GM12878 (cell line): Measurements from ENCODE around the gene ADAM29. TPM values are rescaled to one million over a fixed set of nuclear protein-coding genes. Genes with fewer than 3 reads are reported as not detected.

Experiments
- ATAC-seq: fragments of 200-7000 bp; cut with Tn5 transposase; 3 replicates; pipeline ENCODE4 v1.9.1; 2020; ENCODE audit warnings: mild to moderate bottlenecking, moderate library complexity
- BruUV-seq: library from RNA; stranded (reverse); fragments of 400-500 nt; replicated peaks from 2 replicates; lab custom pipeline; 2021; lab: Mats Ljungman, UMichigan
- CTCF ChIA-PET: fragments of 300-600 bp; sonication (Branson Sonifier 250); formaldehyde crosslinking; extraction: SDS; loops from one replicate; lab custom pipeline; 2021; ENCODE audit warnings: inconsistent platforms; lab: Yijun Ruan, JAX
- POLR2A ChIA-PET: fragments of 350-600 bp; formaldehyde crosslinking; extraction: SDS; loops from one replicate; lab custom pipeline; 2021; ENCODE audit warnings: inconsistent platforms; lab: Charles Lee
- RAD21 ChIA-PET: fragments of 300-600 bp; sonication (Branson Sonifier 250); formaldehyde crosslinking; loops from one replicate; lab custom pipeline; 2023; ENCODE audit warnings: antibody characterized with exemption; ENCODE audit not compliant: unreplicated experiment; lab: Charles Lee
- SMC1A ChIA-PET: fragments of 300-600 bp; sonication (Branson Sonifier 250); formaldehyde crosslinking; loops from one replicate; lab custom pipeline; 2023; ENCODE audit not compliant: unreplicated experiment, uncharacterized antibody; lab: Charles Lee
- DNase-seq: peaks from one replicate; pipeline ENCODE4 v3.0.0-alpha.2; 2011; ENCODE audit warnings: low read depth, low spot score
- FAIRE-seq: peaks from 3 replicates; lab custom pipeline; 2011; peaks lifted over from hg19 to GRCh38; lab: Jason Lieb, UNC
- H2AFZ ChIP-seq: 2 replicates; pipeline ENCODE4 v1.6.0; 2011; ENCODE audit warnings: low read depth, low read length, control low read depth; ENCODE audit not compliant: control insufficient read depth
- H3K27ac ChIP-seq: 2 replicates; pipeline ENCODE4 v1.5.1; 2011; ENCODE audit warnings: control low read depth; ENCODE audit not compliant: control insufficient read depth, insufficient read depth
- H3K27me3 ChIP-seq, 2 experiments: replicated peaks in 1 of 2; 2 replicates each; pipeline versions ENCODE4 v1.6.0 to v1.6.1; 2011; ENCODE audit warnings: low read length in 1 of 2; ENCODE audit not compliant: control insufficient read depth in 2 of 2, insufficient read depth in 2 of 2
- H3K36me3 ChIP-seq, 2 experiments: 2 replicates each; pipeline ENCODE4 v1.5.1; 2011; ENCODE audit warnings: low read length in 1 of 2; ENCODE audit not compliant: control insufficient read depth in 2 of 2, insufficient read depth in 2 of 2
- H3K4me1 ChIP-seq: 2 replicates; pipeline ENCODE4 v1.6.1; 2011; ENCODE audit warnings: mild to moderate bottlenecking, low read length, moderate library complexity, mixed read lengths; ENCODE audit not compliant: control insufficient read depth, insufficient read depth
- H3K4me2 ChIP-seq: 2 replicates; pipeline ENCODE4 v1.6.0; 2011; ENCODE audit warnings: control low read depth; ENCODE audit not compliant: control insufficient read depth, insufficient read depth
- H3K4me3 ChIP-seq: fragments of 200-600 bp; sonication (generic); 2 replicates; pipeline ENCODE4 v1.5.1; 2016
- H3K79me2 ChIP-seq: 2 replicates; pipeline ENCODE4 v1.6.0; 2011; ENCODE audit warnings: low read length; ENCODE audit not compliant: control insufficient read depth, insufficient read depth
- H3K9ac ChIP-seq: 2 replicates; pipeline ENCODE4 v1.8.0; 2011; ENCODE audit warnings: low read length, control low read depth, mixed read lengths; ENCODE audit not compliant: control insufficient read depth, insufficient read depth
- H3K9me3 ChIP-seq: replicated peaks from 3 replicates; pipeline ENCODE4 v1.5.1; 2011; ENCODE audit warnings: mild to moderate bottlenecking, low read length; ENCODE audit not compliant: control insufficient read depth, insufficient read depth
- H4K20me1 ChIP-seq: 2 replicates; pipeline ENCODE4 v1.6.0; 2011; ENCODE audit not compliant: control insufficient read depth, insufficient read depth
- ATF7 ChIP-seq: fragments of 450-650 bp; IDR thresholded peaks from 2 replicates; pipeline ENCODE4 v1.6.1; 2016; ENCODE audit warnings: low read depth, mild to moderate bottlenecking
- BCLAF1 ChIP-seq: fragments of 450-650 bp; IDR thresholded peaks from 2 replicates; pipeline ENCODE4 v1.6.1; 2017; ENCODE audit warnings: antibody characterized with exemption, mild to moderate bottlenecking, moderate library complexity
- BHLHE40 ChIP-seq, 2 experiments: fragments of 450-650 bp in 1 of 2; IDR thresholded peaks; 2 replicates each; pipeline ENCODE4 v1.6.1; 2011 to 2017; ENCODE audit warnings: low read depth in 2 of 2, borderline replicate concordance in 1 of 2, improper control_type of control experiment in 1 of 2, low read length in 1 of 2, mild to moderate bottlenecking in 1 of 2
- MEF2A ChIP-seq: IDR thresholded peaks from 2 replicates; pipeline ENCODE4 v1.6.1; 2011; ENCODE audit warnings: low read depth, mild to moderate bottlenecking, low read length, moderate library complexity; ENCODE audit not compliant: insufficient read depth
- RB1 ChIP-seq: fragments of 450-650 bp; formaldehyde crosslinking; IDR thresholded peaks from 2 replicates; pipeline ENCODE4 v1.6.1; 2017; ENCODE audit warnings: mild to moderate bottlenecking, borderline replicate concordance
- TBL1XR1 ChIP-seq: IDR thresholded peaks from 2 replicates; pipeline ENCODE4 v1.6.1; 2012; ENCODE audit warnings: low read depth, low read length, improper control_type of control experiment
- ZNF217 ChIP-seq: fragments of 450-650 bp; IDR thresholded peaks from 2 replicates; pipeline ENCODE4 v1.6.1; 2017; ENCODE audit warnings: antibody characterized with exemption, mild to moderate bottlenecking
- WGBS: methylation state at CpG from one replicate; pipeline ENCODE4 v1.1.6; 2016; ENCODE audit warnings: low lambda C conversion rate; ENCODE audit not compliant: insufficient replicate concordance, insufficient coverage; ENCODE audit errors: missing lambda C conversion rate; 5-methylcytosine and 5-hydroxymethylcytosine counted together
- in situ Hi-C: fragments of 300-500 bp; cut with MboI; formaldehyde crosslinking; loops from 9 replicates; pipeline ENCODE4 v1.14.3; 2018; ENCODE audit warnings: mixed read lengths
- intact Hi-C: fragments of 100-400 bp; cut with micrococcal nuclease; formaldehyde crosslinking; loops from one replicate; pipeline ENCODE4 v1.14.2; 2022; ENCODE audit not compliant: unreplicated experiment
- polyA plus RNA-seq, 11 experiments: library from polyadenylated mRNA; depleted of rRNA in 4 of 11; unstranded in 6 of 11; stranded (reverse) in 5 of 11; fragments of >200 nt; fragmentation: Nextera tagmentation in 4 of 11; fragmentation: Illumina TruSeq in 1 of 11; extraction: Ambion mirVana in 4 of 11; extraction: Trizol in 1 of 11; gene quantifications; 1 replicate in 1 of 11; 2 replicates in 10 of 11; pipeline versions ENCODE4 v1.2.1 to v1.2.3, GENCODE V29; 2011 to 2016; ENCODE audit warnings: inconsistent platforms in 2 of 11, missing spikeins in 2 of 11, low read depth in 1 of 11
- total RNA-seq, 4 experiments: library from RNA; depleted of rRNA in 3 of 4; stranded (reverse); fragments of >200 nt in 3 of 4; fragmentation: Illumina TruSeq in 1 of 4; extraction: Trizol in 1 of 4; gene quantifications; 2 replicates each; pipeline versions ENCODE4 v1.2.1 to v1.2.3, GENCODE V29; 2013 to 2021

Gene ADAM29
- total and polyA plus RNA-seq, 10 of the 15 experiments (the other 5 are each of a cell fraction or from before 2014, with no cell fraction given) = 0.04 to 0.20 (median 0.10) TPM; not detected in 7

GRCh38 chr4:174996079-174996478 lies 77.9 kb downstream of the ADAM29 start:
- no peak for DNase-seq
- H3K27ac ChIP-seq = no peak overlapping the region
- no peak overlapping the region for H2AFZ ChIP-seq
- ATAC-seq = peak; percentile 71
- no TSS peak for BruUV-seq
- no peaks in the 10 kb centered on the region for H3K9me3 ChIP-seq
- no peak overlapping the region for H3K4me3 ChIP-seq
- H3K4me1 ChIP-seq = no peaks in the 10 kb centered on the region
- in situ Hi-C loops (no loop called here), intact Hi-C loops (no loop called here)
- ChIA-PET RAD21 (no interaction called here), POLR2A (no interaction called here), CTCF (no interaction called here), SMC1A (no interaction called here)
- no peak overlapping the region for H3K4me2 ChIP-seq
- no peaks in the 10 kb centered on the region for H4K20me1 ChIP-seq
- no peaks in the 10 kb centered on the region for H3K27me3 ChIP-seq
- no peak for FAIRE-seq
- no peak overlapping the region for H3K9ac ChIP-seq
- no peaks in the 10 kb centered on the region for H3K79me2 ChIP-seq
- TF ChIP-seq ATF7 = no peak
- TF ChIP-seq BCLAF1 = no peak
- TF ChIP-seq TBL1XR1 = no peak
- no peak for TF ChIP-seq ZNF217
- TF ChIP-seq BHLHE40 (IDR thresholded peaks at IDR 0.05; ENCODE audit: borderline replicate concordance in 1 of 2, low read depth in 2 of 2, low read length in 1 of 2) = no peak
- TF ChIP-seq RB1 = no peak
- no peak for TF ChIP-seq MEF2A
- WGBS = 36% methylated on average over 1 of the region's 1 CpG
- H3K36me3 ChIP-seq = no peaks in the 10 kb centered on the region
